SH-SY5Y (cell line): ENCODE measurements around the gene MICU2.

Source experiments
- GATA2 ChIP-seq: IDR thresholded peaks from 2 replicates; pipeline ENCODE4 v1.6.1; 2011; ENCODE audit warnings: mild to moderate bottlenecking, low read depth, low read length
- GATA3 ChIP-seq: IDR thresholded peaks from 2 replicates; pipeline ENCODE4 v1.6.1; 2011; ENCODE audit warnings: low read depth, mild to moderate bottlenecking, low read length, moderate library complexity

GRCh38 chr13:21549633-21550032, 54.3 kb downstream of the MICU2 start:
- TF ChIP-seq GATA2 = no peak
- no peak for TF ChIP-seq GATA3
